Mucosa of rectum (tissue), 2 donors: ENCODE data around the gene SLC25A48.

Experiments
- H3K27ac ChIP-seq, 2 donors: one replicate each; pipeline ENCODE4 v1.7.0; 2013; ENCODE audit warnings: inconsistent platforms in 2 of 2, low read depth in 2 of 2, low read length in 2 of 2
- H3K27me3 ChIP-seq, 2 donors: one replicate each; pipeline ENCODE4 v1.7.0; 2013; ENCODE audit warnings: low read length in 2 of 2; ENCODE audit not compliant: control insufficient read depth in 2 of 2, insufficient read depth in 2 of 2
- H3K36me3 ChIP-seq, 2 donors: one replicate each; pipeline ENCODE4 v1.7.0; 2013; ENCODE audit warnings: low read length in 2 of 2; ENCODE audit not compliant: control insufficient read depth in 2 of 2, insufficient read depth in 2 of 2
- H3K4me1 ChIP-seq, 2 donors: one replicate each; pipeline ENCODE4 v1.7.0; 2013; ENCODE audit warnings: low read length in 2 of 2, mild to moderate bottlenecking in 1 of 2; ENCODE audit not compliant: control insufficient read depth in 2 of 2, insufficient read depth in 2 of 2
- H3K4me3 ChIP-seq, 2 donors: one replicate each; pipeline ENCODE4 v1.7.0; 2013; ENCODE audit warnings: low read length in 2 of 2
- H3K9ac ChIP-seq, 2 donors: one replicate each; pipeline ENCODE4 v1.7.0; 2013; ENCODE audit warnings: low read length in 2 of 2, low read depth in 1 of 2, mild to moderate bottlenecking in 1 of 2
- H3K9me3 ChIP-seq, 2 donors: one replicate each; pipeline ENCODE4 v1.7.0; 2013; ENCODE audit warnings: low read length in 2 of 2; ENCODE audit not compliant: control insufficient read depth in 2 of 2
- donor health status: healthy.
- donor health status: Normal muscosa, but diverticular disease.

Gene SLC25A48

GRCh38 chr5:135901633-135902032 lies 67.2 kb downstream of the SLC25A48 start:
- H3K27ac ChIP-seq = no peak overlapping the region
- no peaks in the 10 kb centered on the region for H3K9me3 ChIP-seq
- H3K4me1 ChIP-seq = no peaks in the 10 kb centered on the region
- no peak overlapping the region for H3K4me3 ChIP-seq
- H3K36me3 ChIP-seq = no peaks in the 10 kb centered on the region
- peaks cover 3 to 6% of the 10 kb centered on the region in 2 donors for H3K27me3 ChIP-seq
- no peak overlapping the region for H3K9ac ChIP-seq

DNA sequence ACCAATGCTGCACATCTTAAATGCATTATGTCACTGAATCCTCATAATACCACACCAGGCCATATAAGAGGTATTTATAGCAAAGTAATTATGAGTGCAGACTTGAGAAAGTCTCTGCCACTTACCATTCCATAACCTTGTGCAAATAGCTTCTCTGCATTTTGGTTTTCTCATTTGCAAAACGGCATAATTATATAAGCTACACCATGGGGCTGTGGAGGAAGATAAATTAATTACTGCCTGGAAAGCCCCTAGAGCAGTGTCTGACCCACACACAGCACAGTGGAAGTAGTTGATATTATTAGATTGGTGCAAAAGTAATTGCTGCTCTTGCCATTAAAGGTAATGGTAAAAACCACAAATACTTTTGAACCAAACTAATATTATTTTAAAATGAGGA lies 70.7 kb downstream of the SLC25A48 start:
- H3K27me3 ChIP-seq = peaks cover 0 to 11% of the 10 kb centered on the region in 2 donors
- no peak overlapping the region for H3K27ac ChIP-seq
- no peak overlapping the region for H3K9ac ChIP-seq
- H3K4me1 ChIP-seq = no peaks in the 10 kb centered on the region
- no peak overlapping the region for H3K4me3 ChIP-seq
- H3K36me3 ChIP-seq = no peaks in the 10 kb centered on the region
- H3K9me3 ChIP-seq = no peaks in the 10 kb centered on the region

DNA sequence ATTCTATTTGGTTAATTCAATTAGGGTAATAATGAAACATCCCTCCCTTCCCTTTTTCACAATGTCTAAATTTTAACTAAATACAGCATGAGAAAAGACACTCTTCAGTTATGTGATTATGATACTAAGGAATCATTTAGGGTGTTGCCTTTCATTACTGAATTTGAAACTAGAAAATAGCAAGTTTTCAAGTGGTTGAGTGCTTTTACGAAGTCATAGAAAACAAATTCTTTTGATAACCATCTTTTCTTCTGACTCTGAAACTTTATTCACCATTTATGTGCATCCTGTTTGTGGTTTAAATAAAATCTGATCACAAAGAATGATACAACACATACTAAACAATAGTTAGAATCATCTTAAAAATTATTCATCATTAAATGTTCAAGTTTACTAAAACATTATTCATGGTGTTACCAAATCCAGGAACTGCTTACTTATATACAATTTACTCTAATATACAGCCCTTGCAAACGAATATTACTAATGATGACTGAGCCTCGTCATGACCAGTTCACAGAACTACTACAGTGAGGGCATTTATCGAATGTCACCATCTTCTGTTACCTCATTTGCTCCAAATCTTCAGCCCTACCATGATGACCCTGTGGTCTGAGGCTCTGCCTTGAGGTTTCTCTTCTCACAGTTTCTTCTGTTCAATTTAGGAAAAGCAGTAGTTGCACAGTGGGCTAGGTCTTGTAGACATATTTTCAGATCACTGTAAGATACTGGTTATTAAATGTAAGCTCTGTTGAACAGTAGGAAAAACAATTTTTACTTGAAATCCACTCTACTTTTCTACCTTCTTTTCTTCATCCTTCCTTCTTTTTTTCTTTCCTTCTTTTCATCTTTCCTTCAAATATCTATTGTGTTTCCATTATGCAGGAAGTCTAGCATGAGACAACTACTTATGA lies 79.5 kb downstream of the SLC25A48 start:
- no peak overlapping the region for H3K9ac ChIP-seq
- no peaks in the 10 kb centered on the region for H3K36me3 ChIP-seq
- H3K9me3 ChIP-seq = no peaks in the 10 kb centered on the region
- no peaks in the 10 kb centered on the region for H3K4me1 ChIP-seq
- H3K27me3 ChIP-seq = peaks cover 15 to 18% of the 10 kb centered on the region in 2 donors
- no peak overlapping the region for H3K4me3 ChIP-seq
- H3K27ac ChIP-seq = no peak overlapping the region

DNA sequence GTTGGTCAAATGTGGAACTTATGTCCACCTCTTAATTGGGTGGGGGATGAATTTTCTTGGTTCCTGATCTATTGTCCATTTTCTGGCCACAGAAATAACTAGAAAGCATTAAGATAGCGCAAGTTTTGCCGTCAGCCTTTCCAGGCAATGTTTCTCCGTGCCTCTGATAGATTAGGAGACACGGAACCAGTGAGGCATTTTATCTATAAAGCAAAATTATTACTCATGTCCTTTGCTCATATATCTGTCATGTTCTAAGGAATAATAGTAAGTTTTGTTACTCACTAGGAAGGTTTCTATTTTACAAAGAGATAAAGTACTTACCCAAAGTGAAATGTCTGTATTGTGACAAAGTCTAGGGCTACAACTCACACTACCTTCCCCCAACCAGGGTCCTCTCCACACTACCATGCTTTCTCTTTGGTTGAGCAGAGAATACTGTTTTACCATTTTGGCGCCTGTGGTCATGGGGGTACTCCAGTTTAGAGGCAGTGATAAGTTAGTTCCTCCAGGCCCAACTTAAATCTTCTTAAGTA lies 81.1 kb downstream of the SLC25A48 start:
- Histone ChIP-seq H3K9ac (no peak overlapping the region), H3K36me3 (no peaks in the 10 kb centered on the region), H3K9me3 (no peaks in the 10 kb centered on the region), H3K4me3 (no peak overlapping the region), H3K27me3 (peaks cover 12 to 15% of the 10 kb centered on the region in 2 donors), H3K27ac (no peak overlapping the region), H3K4me1 (no peaks in the 10 kb centered on the region)

DNA sequence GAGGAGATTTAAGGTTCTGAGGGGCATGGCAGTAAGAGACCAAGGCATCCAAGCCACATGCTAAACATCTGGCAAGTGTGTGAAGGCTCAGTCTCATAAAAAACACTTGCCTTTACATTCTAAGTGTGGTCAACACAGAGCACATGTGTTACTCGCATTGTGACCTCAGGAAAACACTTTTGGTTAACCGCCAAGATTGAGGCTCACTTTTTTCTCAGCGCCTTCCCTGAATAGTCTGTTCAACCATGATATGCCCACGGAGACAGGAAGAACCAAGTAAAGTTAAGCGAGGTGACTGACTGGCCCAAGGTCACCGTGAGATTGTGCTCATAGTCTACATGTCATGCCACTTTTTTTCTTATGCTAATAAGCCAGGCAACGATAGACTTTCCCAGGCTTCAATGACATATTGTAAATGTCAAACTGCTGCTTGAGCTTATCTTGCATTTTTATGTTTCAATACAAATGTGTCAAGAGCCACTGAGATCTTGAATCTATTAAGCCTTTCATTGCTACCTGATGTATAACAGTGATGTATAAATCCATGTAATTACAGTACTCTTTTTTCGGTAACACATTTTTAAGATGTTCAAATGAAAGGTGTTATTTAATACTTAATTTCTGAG lies 82.3 kb downstream of the SLC25A48 start:
- H3K9me3 ChIP-seq = no peaks in the 10 kb centered on the region

GRCh38 chr5:135920199-135920598 lies 85.7 kb downstream of the SLC25A48 start:
- Histone ChIP-seq H3K9ac (no peak overlapping the region), H3K9me3 (no peaks in the 10 kb centered on the region), H3K27me3 (peaks cover under 1 to 7% of the 10 kb centered on the region in 2 donors), H3K36me3 (no peaks in the 10 kb centered on the region), H3K4me1 (no peaks in the 10 kb centered on the region), H3K4me3 (no peak overlapping the region), H3K27ac (no peak overlapping the region)

More for the DNA sequence above, 82.3 kb downstream of the SLC25A48 start:
- H3K4me1 ChIP-seq = no peaks in the 10 kb centered on the region
- H3K27ac ChIP-seq = no peak overlapping the region
- H3K9ac ChIP-seq = no peak overlapping the region
- no peaks in the 10 kb centered on the region for H3K36me3 ChIP-seq
- H3K27me3 ChIP-seq = peaks cover 12 to 15% of the 10 kb centered on the region in 2 donors
- no peak overlapping the region for H3K4me3 ChIP-seq

DNA sequence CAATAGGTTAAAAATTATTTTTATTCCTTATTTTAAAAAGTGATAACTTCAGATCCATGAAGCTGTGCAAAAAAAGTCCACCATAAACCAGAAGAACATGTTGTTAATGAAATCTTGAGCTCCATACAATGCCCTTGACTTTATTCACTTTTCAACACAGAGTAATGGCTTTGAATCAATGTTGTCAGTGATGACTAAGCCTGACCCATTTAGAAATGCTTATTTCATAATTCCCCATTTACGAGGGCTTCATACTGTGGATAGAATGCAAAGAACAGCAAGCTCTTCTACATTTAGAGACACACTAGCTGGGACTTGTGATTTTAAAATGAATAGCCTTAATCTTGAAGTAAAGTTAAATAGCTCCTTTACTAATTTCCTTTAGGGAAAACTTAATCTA lies 86.9 kb downstream of the SLC25A48 start:
- Histone ChIP-seq H3K27ac (no peak overlapping the region), H3K9ac (no peak overlapping the region), H3K4me1 (no peaks in the 10 kb centered on the region), H3K9me3 (no peaks in the 10 kb centered on the region), H3K27me3 (peaks cover 3 to 7% of the 10 kb centered on the region in 2 donors), H3K4me3 (no peak overlapping the region), H3K36me3 (no peaks in the 10 kb centered on the region)

- Histone ChIP-seq H3K9me3 (no peaks in the 10 kb centered on the region), H3K9ac (no peak overlapping the region), H3K4me3 (no peak overlapping the region), H3K36me3 (no peaks in the 10 kb centered on the region), H3K27ac (no peak overlapping the region), H3K27me3 (peaks cover 7 to 25% of the 10 kb centered on the region in 2 donors), H3K4me1 (no peaks in the 10 kb centered on the region)
Observed at GRCh38 chr5:135930029-135930948, 95.8 kb downstream of the SLC25A48 start.

GRCh38 chr5:135930949-135931295 lies 96.5 kb downstream of the SLC25A48 start:
- no peak overlapping the region for H3K9ac ChIP-seq
- no peak overlapping the region for H3K27ac ChIP-seq
- H3K9me3 ChIP-seq = no peaks in the 10 kb centered on the region
- H3K36me3 ChIP-seq = no peaks in the 10 kb centered on the region
- no peaks in the 10 kb centered on the region for H3K4me1 ChIP-seq
- no peak overlapping the region for H3K4me3 ChIP-seq
- H3K27me3 ChIP-seq = peaks cover 9 to 23% of the 10 kb centered on the region in 2 donors
